ENCODE results near the gene TTC6. TPM values are rescaled to one million over a fixed set of nuclear protein-coding genes. Genes with fewer than 3 reads are reported as not detected.

Gene TTC6
- total RNA-seq, 1 donor from 2014 or later, result not detected

DNA sequence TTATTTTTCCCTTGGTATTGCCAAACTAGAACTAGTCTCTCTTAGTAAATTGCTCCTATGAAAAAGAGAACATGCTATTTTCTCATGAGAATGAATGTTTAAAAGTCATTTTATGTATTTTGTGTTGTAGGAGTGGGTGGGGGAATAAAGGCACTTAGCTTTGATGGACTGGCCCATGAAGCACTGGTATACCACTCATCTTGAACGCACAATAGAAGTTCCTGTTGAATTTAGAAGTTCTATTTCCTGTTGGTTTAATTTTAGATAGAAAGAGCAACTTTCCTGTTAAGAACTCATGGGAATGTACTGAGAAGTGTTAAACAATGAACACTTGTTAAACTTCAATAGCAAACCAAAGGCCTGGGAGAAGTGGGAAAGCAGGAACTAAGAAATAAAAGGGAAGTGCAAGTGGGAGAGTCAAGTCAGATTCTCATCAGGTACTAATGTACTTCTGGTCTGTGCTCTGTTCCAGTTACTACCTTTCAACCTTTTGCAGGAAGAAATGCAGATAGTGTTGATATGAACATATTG lies 23.1 kb downstream of the TTC6 start:
- intact Hi-C loops (cut with DNase I), result no loop called here
- no peak overlapping the region for H3K4me3 ChIP-seq
- no peaks in the 10 kb centered on the region for H3K36me3 ChIP-seq
- peaks cover 0 to 28% of the 10 kb centered on the region in 2 donors for H3K9me3 ChIP-seq
- H3K27ac ChIP-seq, result no peak overlapping the region
- H3K27me3 ChIP-seq, result no peaks in the 10 kb centered on the region
- DNase-seq (ENCODE audit: low spot score in 2 of 2), result no peak
- no peaks in the 10 kb centered on the region for H3K4me1 ChIP-seq
- TF ChIP-seq CTCF (IDR thresholded peaks at IDR 0.05), result no peak

DNA sequence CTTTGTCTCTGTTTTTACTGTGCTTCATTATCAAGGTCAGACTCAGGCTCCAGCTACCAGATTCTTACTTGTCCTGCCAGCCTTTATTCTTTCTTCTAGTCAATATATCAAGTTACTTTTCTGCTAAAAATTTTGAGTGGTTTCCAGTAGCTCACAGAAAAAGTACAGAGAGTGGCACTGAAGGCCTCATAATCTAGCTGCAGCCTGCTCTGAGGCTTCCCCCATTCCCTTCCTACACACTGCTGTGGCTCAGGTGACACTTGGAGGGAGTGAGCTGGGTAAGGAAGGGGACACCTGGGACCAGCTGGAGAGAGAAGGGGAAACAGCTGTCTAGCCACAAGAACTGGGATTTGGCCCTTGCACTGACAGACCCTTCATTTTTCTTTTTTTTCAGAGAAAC lies 25.4 kb downstream of the TTC6 start:
- Histone ChIP-seq H3K4me3 (no peak overlapping the region), H3K27ac (no peak overlapping the region), H3K9me3 (peaks cover 0 to 10% of the 10 kb centered on the region in 2 donors), H3K27me3 (no peaks in the 10 kb centered on the region), H3K36me3 (no peaks in the 10 kb centered on the region), H3K4me1 (no peaks in the 10 kb centered on the region)
- TF ChIP-seq CTCF (IDR thresholded peaks at IDR 0.05), result no peak
- intact Hi-C loops (cut with DNase I), result no loop called here
- no peak for DNase-seq (ENCODE audit: low spot score in 2 of 2)

- Histone ChIP-seq H3K9me3 (no peaks in the 10 kb centered on the region), H3K4me3 (peak overlapping the region in 1 of 2 donors; percentile 40), H3K27me3 (no peaks in the 10 kb centered on the region), H3K36me3 (no peaks in the 10 kb centered on the region), H3K4me1 (no peaks in the 10 kb centered on the region), H3K27ac (no peak overlapping the region)
- intact Hi-C loops (cut with DNase I), result no loop called here
- no peak for DNase-seq (ENCODE audit: low spot score in 2 of 2)
- no peak for TF ChIP-seq CTCF (IDR thresholded peaks at IDR 0.05)
Observed at GRCh38 chr14:37622231-37622923, 26.9 kb downstream of the TTC6 start.

GRCh38 chr14:37623426-37623951 lies 28.1 kb downstream of the TTC6 start:
- no peak for TF ChIP-seq CTCF (IDR thresholded peaks at IDR 0.05)
- H3K36me3 ChIP-seq, result no peaks in the 10 kb centered on the region
- intact Hi-C loops (cut with DNase I), result no loop called here
- no peaks in the 10 kb centered on the region for H3K27me3 ChIP-seq
- H3K27ac ChIP-seq, result no peak overlapping the region
- no peak for DNase-seq (ENCODE audit: low spot score in 2 of 2)
- no peak overlapping the region for H3K4me3 ChIP-seq
- no peaks in the 10 kb centered on the region for H3K9me3 ChIP-seq
- H3K4me1 ChIP-seq, result no peaks in the 10 kb centered on the region

DNA sequence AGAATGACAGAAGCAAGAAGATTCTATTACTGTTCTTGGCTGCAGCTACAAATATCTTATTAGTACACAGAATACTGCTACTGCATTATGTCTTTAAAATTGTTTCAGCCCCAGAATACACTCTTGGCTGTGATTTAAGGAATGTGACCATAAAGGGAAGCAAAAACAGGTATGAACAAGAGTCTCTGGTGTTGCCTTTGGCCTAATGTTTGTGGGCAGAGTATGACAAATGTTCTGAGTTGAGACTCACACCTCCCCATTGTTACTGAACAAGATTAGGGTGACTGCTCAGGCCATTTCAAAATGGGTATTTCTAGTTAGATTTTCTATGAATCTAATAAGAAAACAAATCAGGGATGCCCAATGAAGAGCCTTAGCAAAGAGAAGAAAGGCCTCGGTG lies 28.5 kb downstream of the TTC6 start:
- Histone ChIP-seq H3K27ac (no peak overlapping the region), H3K9me3 (no peaks in the 10 kb centered on the region), H3K4me3 (no peak overlapping the region), H3K36me3 (no peaks in the 10 kb centered on the region), H3K4me1 (no peaks in the 10 kb centered on the region), H3K27me3 (no peaks in the 10 kb centered on the region)
- intact Hi-C loops (cut with DNase I), result no loop called here
- DNase-seq (ENCODE audit: low spot score in 2 of 2), result no peak
- no peak for TF ChIP-seq CTCF (IDR thresholded peaks at IDR 0.05)

All from ascending aorta (tissue), 2 donors.